Retinal pigment epithelial cell (primary cell): ENCODE measurements around the gene DLK1.

ENCODE experiments used
- DNase-seq: peaks from one replicate; pipeline ENCODE4 v3.0.0-alpha.2; 2010; ENCODE audit warnings: low read depth
- H3K4me3 ChIP-seq: 2 replicates; pipeline ENCODE4 v1.5.1; 2011; ENCODE audit warnings: mild to moderate bottlenecking, low read length, control low read depth, moderate library complexity
- TF ChIP-seq, protein P1 (sequence below): conservative IDR thresholded peaks from 2 replicates; pipeline ENCODE4 v1.5.1; 2011; ENCODE audit warnings: low read depth, low read length, control low read depth, inconsistent platforms

Gene DLK1

DNA sequence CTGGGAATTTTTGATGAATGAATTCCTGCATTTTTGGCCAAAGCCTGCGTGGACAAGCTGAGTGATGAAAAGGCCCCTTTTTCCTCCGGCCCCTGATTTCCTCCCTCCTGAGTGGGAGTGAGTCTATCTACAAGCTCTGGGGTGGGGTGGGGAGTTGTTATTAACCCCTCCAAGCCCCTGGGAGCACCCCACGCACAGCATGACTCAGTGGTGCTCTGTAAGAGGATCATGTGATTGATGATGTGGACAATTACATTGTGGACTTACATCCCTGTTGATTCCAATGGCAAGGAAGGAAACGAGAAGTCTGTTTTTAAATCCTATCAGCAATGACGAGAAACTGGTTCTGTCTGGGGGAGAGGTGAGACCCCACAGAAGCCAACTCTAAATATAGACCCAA, 5.1 kb upstream of the DLK1 start:
- no peak overlapping the region for H3K4me3 ChIP-seq
- TF ChIP-seq, protein P1, sequence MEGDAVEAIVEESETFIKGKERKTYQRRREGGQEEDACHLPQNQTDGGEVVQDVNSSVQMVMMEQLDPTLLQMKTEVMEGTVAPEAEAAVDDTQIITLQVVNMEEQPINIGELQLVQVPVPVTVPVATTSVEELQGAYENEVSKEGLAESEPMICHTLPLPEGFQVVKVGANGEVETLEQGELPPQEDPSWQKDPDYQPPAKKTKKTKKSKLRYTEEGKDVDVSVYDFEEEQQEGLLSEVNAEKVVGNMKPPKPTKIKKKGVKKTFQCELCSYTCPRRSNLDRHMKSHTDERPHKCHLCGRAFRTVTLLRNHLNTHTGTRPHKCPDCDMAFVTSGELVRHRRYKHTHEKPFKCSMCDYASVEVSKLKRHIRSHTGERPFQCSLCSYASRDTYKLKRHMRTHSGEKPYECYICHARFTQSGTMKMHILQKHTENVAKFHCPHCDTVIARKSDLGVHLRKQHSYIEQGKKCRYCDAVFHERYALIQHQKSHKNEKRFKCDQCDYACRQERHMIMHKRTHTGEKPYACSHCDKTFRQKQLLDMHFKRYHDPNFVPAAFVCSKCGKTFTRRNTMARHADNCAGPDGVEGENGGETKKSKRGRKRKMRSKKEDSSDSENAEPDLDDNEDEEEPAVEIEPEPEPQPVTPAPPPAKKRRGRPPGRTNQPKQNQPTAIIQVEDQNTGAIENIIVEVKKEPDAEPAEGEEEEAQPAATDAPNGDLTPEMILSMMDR = no peak
- no peak for DNase-seq

DNA sequence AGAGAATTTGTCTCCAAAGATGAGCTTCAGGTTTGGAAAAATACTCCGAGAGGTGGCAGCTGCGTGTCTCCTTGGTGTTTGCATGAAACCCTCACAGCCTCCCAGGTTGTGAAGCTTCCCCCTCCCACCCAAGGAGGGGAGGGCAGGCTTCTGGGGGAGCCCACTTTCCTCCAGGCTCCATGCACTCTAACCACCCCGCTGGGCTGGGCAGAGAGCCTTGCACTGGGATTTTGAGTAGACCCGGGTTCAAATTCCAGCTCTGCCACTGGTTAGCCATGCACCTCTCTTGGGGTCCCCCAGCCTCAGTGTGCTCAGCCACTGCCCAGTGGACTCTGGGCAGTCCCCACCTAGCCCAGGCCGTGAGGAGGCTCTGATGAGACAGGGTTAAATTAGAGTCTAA, 4.3 kb upstream of the DLK1 start:
- no peak overlapping the region for H3K4me3 ChIP-seq
- DNase-seq = no peak
- TF ChIP-seq, protein P1 = no peak

DNA sequence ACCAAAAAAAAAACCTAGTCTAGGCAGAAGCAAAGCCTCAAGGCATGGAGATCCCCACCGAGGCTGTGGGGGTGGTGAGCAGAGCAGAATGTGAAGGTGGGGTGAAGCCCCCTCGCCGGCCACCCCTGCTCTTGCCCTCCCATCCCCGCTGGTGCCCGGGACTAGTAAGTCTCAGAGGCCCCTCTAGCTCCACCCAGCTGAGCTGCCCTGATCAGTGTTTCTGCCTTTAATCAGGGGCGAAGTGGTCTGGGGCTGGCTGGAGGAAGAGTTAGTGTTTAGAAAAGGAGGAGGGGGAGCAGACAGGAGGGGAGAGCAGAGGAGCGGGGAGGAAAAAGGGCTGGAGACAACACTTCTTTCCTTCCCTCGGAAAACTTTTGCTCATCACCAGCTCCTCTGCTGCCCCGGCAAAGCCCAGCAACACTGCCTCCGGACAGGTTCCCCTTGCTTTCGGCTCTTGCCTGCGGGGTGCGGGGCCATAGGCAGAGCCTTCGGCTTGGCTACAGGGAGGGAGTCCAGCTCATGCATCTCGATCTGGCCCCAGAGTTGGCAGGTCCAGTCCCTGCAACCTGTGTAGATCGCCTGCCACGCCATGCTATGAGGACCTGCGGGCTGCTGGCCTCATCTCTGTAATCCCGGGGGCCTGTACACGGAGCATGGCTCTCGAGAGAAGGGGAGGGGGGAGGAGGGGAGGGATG, 3.4 kb upstream of the DLK1 start:
- no peak for DNase-seq
- no peak overlapping the region for H3K4me3 ChIP-seq
- TF ChIP-seq, protein P1 = no peak

DNA sequence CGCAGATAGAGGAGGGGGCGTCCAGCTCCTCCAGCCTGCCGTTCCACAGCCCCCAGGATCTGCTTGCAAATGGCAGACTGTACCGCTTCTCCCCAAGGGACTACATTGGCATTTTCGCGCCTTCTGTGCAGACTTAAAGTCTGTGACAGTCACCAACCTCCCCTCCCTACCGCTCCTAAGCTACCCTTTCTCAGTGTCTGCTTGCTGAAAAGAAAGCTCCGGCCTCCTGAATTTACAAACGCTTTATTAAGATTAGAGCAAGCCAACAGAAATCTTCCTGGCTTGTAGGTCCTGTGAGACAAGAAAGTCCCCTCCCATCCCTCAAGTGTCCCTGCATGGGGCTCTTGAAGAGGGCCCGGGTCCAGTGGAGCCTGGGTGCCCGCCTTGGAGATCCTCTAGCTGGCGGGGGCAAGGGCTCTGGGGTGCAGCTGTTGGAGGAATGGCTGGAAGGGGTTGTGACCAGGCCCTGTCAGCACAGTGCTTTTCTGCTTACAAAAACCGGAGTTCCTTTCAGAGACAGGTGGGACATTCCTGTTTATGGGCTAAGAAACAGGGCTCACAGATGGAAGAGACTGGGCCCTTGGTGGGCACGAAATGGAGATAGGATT, 2.8 kb upstream of the DLK1 start:
- H3K4me3 ChIP-seq = no peak overlapping the region
- DNase-seq = no peak
- TF ChIP-seq, protein P1 = no peak

DNA sequence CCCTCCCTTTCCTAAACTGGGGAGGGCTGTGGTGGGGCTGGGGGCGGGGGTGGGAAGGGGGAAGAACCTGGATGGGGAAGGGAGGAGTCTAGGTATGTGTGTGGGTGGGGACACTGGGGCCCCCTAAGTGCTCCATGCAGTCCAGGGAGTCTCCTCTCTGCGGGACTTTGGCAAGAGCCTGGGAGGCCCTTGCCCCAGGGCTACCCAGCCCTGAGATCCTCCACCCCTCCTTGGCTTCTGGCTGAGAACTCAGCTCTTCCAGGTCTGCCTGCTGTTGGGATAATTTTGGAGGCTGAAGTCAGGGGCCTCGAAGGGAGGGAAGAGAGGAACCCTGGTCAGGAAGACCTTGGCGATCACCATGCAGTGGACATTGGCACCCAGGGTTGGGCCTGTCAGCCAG, 2.2 kb upstream of the DLK1 start:
- DNase-seq = no peak
- TF ChIP-seq, protein P1 = no peak
- no peak overlapping the region for H3K4me3 ChIP-seq

DNA sequence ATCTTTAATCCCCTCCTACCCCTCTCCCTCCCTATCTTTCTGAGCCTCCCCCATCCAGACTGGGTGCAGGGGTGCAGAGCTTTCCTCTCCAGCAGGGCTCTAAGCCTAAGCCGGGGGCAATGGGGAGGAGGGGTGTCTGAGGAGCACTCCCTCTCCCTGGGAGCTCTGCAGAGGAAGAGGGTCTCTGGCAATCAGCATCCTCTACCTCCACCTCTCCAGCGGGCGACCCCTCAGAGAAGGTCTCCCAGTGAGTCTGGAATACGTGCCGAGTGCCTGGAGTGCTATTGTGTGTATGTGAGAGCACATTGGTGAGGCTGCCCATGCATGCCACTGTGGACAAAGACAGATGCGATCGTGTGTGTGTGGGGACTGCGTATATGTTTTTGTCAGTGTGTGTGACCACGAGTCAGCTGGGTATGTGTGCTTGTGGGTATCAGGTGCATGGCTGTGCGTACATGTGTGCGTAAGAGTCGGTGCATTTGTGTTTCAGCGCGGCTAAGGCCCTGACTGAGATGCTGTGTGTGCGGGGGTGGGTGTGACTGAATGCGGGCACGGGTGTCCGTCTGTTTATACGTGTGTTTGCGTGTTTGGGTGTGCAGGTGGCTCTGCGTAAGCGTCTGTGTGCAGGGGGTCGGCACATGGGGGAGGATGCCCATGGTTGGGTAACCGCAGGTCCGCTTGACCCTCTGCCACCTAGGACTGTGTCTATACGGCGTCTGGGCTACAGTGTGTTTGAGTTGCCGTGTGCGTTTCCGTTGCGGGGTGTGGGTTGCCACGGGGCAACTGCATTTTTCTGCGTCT, 905 bp upstream of the DLK1 start:
- no peak for DNase-seq
- TF ChIP-seq, protein P1 = no peak
- H3K4me3 ChIP-seq = no peak overlapping the region
